Lower lobe of right lung (tissue), 2 donors: ENCODE results near the gene TMEM255A. TPM values are rescaled to one million over a fixed set of nuclear protein-coding genes. Genes with fewer than 3 reads are reported as not detected.

ENCODE experiments used
- ATAC-seq, 2 donors: fragments of 200-7000 bp; cut with Tn5 transposase; one replicate each; pipeline ENCODE4 v1.9.1; 2020 to 2022; ENCODE audit warnings: mild to moderate bottlenecking in 2 of 2, moderate library complexity in 2 of 2
- DNase-seq: peaks from one replicate; pipeline ENCODE4 v3.0.0-alpha.2; 2020
- H3K27ac ChIP-seq: fragments of 200-600 bp; one replicate; pipeline ENCODE4 v1.8.0; 2022
- H3K27me3 ChIP-seq: fragments of 200-600 bp; one replicate; pipeline ENCODE4 v1.8.0; 2022; ENCODE audit warnings: low read depth
- H3K36me3 ChIP-seq: fragments of 200-600 bp; one replicate; pipeline ENCODE4 v1.8.0; 2022; ENCODE audit warnings: mild to moderate bottlenecking
- H3K4me1 ChIP-seq: fragments of 200-600 bp; one replicate; pipeline ENCODE4 v1.8.0; 2022
- H3K4me3 ChIP-seq: fragments of 200-600 bp; one replicate; pipeline ENCODE4 v1.8.0; 2022; ENCODE audit warnings: mild to moderate bottlenecking
- H3K9me3 ChIP-seq: fragments of 200-600 bp; one replicate; pipeline ENCODE4 v1.8.0; 2022
- CTCF ChIP-seq: fragments of 200-600 bp; IDR thresholded peaks from one replicate; pipeline ENCODE4 v1.8.0; 2022; ENCODE audit warnings: antibody characterized with exemption, mild to moderate bottlenecking
- intact Hi-C: fragments of 100-400 bp; cut with DNase I; formaldehyde crosslinking; loops from one replicate; pipeline ENCODE4 v1.11.0; 2022
- total RNA-seq: library from RNA; stranded (reverse); fragmentation: NEBNext Ultra II Directional; extraction: Animal tissue kit (Norgen Biotek cat#: 25700); gene quantifications from one replicate; pipeline ENCODE4 v1.2.1, GENCODE V29; 2021
- donor health status: DM: no; HTN: yes; CAD: no; lungs with severe emphysema.

Gene TMEM255A
- total RNA-seq, 1 donor from 2014 or later, result 2.7 TPM

GRCh38 chrX:120235284-120235683 lies 76.0 kb downstream of the TMEM255A start:
- Histone ChIP-seq H3K27me3 (no peaks in the 10 kb centered on the region), H3K4me3 (no peak overlapping the region), H3K36me3 (peaks cover 12% of the 10 kb centered on the region), H3K27ac (no peak overlapping the region), H3K9me3 (no peaks in the 10 kb centered on the region), H3K4me1 (no peaks in the 10 kb centered on the region)
- intact Hi-C loops, result no loop called here
- ATAC-seq (no peak), DNase-seq (no peak)
- no peak for TF ChIP-seq CTCF

- intact Hi-C loops, result no loop called here
- ATAC-seq (no peak), DNase-seq (no peak)
- H3K4me3 ChIP-seq, result no peak overlapping the region
- H3K9me3 ChIP-seq, result no peaks in the 10 kb centered on the region
- no peaks in the 10 kb centered on the region for H3K27me3 ChIP-seq
- H3K36me3 ChIP-seq, result no peaks in the 10 kb centered on the region
- peaks cover 6% of the 10 kb centered on the region for H3K4me1 ChIP-seq
- no peak overlapping the region for H3K27ac ChIP-seq
- TF ChIP-seq CTCF, result no peak
Measured at GRCh38 chrX:120228187-120228908, 82.9 kb downstream of the TMEM255A start.

GRCh38 chrX:120224388-120224787 lies 86.9 kb downstream of the TMEM255A start:
- ATAC-seq (no peak), DNase-seq (no peak)
- no peak for TF ChIP-seq CTCF
- Histone ChIP-seq H3K36me3 (no peaks in the 10 kb centered on the region), H3K4me1 (no peaks in the 10 kb centered on the region), H3K4me3 (no peak overlapping the region), H3K27ac (no peak overlapping the region), H3K27me3 (no peaks in the 10 kb centered on the region), H3K9me3 (no peaks in the 10 kb centered on the region)
- intact Hi-C loops, result no loop called here

GRCh38 chrX:120223374-120223773 lies 87.9 kb downstream of the TMEM255A start:
- H3K27ac ChIP-seq, result no peak overlapping the region
- no peaks in the 10 kb centered on the region for H3K4me1 ChIP-seq
- no peak for DNase-seq
- TF ChIP-seq CTCF, result no peak
- no peaks in the 10 kb centered on the region for H3K36me3 ChIP-seq
- intact Hi-C loops, result no loop called here
- no peak for ATAC-seq
- H3K4me3 ChIP-seq, result no peak overlapping the region
- no peaks in the 10 kb centered on the region for H3K9me3 ChIP-seq
- H3K27me3 ChIP-seq, result no peaks in the 10 kb centered on the region

- no peak overlapping the region for H3K27ac ChIP-seq
- DNase-seq (no peak), ATAC-seq (peak; percentile 68 to 80)
- H3K4me1 ChIP-seq, result no peaks in the 10 kb centered on the region
- peak; percentile 66 for TF ChIP-seq CTCF
- H3K4me3 ChIP-seq, result no peak overlapping the region
- H3K27me3 ChIP-seq, result no peaks in the 10 kb centered on the region
- H3K36me3 ChIP-seq, result no peaks in the 10 kb centered on the region
- no peaks in the 10 kb centered on the region for H3K9me3 ChIP-seq
- intact Hi-C loops, result no loop called here
Measured at GRCh38 chrX:120213438-120214265, 97.6 kb downstream of the TMEM255A start.

Other genes starting within 250 kb of the TMEM255A start
- not detected for gene RHOXF2B, start 233.8 kb downstream of the TMEM255A start, total RNA-seq
- not detected for gene RHOXF1, start 195.5 kb downstream of the TMEM255A start, total RNA-seq
- gene RHOXF2, start 152.8 kb downstream of the TMEM255A start, total RNA-seq, result not detected
- gene ZBTB33, start 60.6 kb downstream of the TMEM255A start, total RNA-seq, result 21.4 TPM
- not detected for gene ATP1B4, start 50.6 kb upstream of the TMEM255A start, total RNA-seq
- 156 TPM for gene LAMP2, start 157.8 kb upstream of the TMEM255A start, total RNA-seq
- 37.3 TPM for gene CUL4B, start 249.5 kb upstream of the TMEM255A start, total RNA-seq